Body of pancreas (tissue), 4 donors: ENCODE measurements around the gene KRTAP5-3.

Experiments
- CTCF ChIP-seq, 7 experiments: fragments of 450-650 bp in 4 of 7; fragments of 200-600 bp in 3 of 7; sonication (generic) in 3 of 7; IDR thresholded peaks; one replicate each; pipeline ENCODE4 v1.5.1; 2016 to 2019; ENCODE audit warnings: antibody characterized with exemption in 7 of 7
- POLR2A ChIP-seq, 3 donors: fragments of 450-650 bp; IDR thresholded peaks; one replicate each; pipeline ENCODE4 v1.6.1; 2016; ENCODE audit warnings: antibody characterized with exemption in 3 of 3, mild to moderate bottlenecking in 2 of 3

GRCh38 chr11:1639102-1639620 is 30.9 kb upstream of the KRTAP5-3 start:
- TF ChIP-seq CTCF (IDR thresholded peaks at IDR 0.05): no peak
- no peak for TF ChIP-seq POLR2A (IDR thresholded peaks at IDR 0.05)
